Activated CD4-positive, alpha-beta T cell treated with anti-CD3 and anti-CD28 coated beads for 48 hours (primary cell): ENCODE results near the gene NIPA2.

Experiments used
- DNase-seq: peaks from one replicate; pipeline ENCODE4 v3.0.0-alpha.2; 2020

NIPA2 gene

DNA sequence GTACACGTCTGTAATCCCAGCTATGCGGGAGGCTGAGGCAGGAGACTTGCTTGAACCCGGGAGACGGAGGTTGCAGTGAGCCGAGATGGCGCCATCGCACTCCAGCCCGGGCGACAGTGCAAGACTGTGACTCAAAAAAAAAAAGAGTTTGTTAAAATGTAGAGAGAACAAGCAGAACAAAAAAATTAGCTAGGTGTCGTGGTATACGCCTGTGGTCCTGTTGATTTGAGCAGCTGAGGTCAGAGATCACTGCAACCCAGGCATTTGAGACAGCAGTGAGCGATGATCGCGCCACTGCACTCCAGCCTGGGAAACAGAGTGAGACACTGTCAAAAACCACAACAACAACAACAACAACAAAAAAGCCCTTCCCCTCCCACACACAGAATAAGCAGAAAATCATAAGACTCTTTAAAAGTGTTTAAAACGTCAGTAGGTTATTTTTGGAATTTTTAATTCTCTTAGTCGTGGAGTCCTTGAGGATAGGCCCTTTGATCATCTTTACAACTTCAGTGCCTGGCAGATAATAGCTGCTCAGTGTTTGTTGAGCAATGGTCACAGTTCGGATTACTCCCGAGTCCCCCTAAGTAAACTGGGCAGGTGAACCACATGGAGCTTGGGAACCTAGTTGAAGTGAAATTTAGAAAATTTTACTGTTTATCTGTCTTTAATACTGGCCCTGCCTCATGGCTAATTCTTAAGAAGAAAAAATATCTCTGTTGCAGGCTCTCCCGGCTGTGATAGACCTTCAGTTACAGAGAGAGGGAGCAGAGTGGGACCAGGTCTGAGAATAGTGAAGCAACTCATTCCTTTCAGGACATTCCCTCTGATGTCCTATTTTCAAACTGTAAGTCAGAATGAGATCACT, 6.2 kb downstream of the NIPA2 start:
- no peak for DNase-seq

DNA sequence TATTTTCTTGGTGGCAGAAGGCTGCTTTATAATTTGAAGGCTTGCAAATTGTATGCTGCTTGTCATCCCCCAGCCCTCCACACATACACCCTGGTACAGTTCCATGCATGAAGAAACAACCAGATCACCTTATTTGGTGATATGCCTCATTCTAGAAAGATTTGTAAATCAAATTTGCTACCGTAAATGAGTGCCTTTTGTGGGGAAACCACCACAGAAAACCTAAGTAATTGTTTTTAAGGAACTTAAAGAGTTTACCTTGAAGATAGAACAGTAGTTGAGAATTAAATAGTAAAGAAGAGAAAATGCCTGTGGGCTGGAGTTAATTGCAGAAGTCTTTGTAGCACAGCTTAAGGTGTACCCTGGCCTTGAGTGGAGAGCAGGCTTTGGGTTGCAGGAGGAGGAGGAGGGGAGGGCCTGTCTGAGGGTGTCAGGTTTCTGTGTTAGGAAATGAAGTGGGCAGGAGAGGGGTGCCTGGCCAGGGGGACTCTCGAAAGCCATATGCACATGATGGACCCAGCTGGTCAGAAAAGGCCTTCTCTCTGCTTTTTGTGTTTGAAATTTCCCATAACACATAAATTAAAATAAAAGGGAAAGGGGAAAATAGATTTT, 6.9 kb downstream of the NIPA2 start:
- DNase-seq: no peak

- DNase-seq: no peak
Measured at GRCh38 chr15:22846073-22846472, 7.6 kb downstream of the NIPA2 start.

- DNase-seq: no peak
Measured at GRCh38 chr15:22850055-22850454, 11.6 kb downstream of the NIPA2 start.

DNA sequence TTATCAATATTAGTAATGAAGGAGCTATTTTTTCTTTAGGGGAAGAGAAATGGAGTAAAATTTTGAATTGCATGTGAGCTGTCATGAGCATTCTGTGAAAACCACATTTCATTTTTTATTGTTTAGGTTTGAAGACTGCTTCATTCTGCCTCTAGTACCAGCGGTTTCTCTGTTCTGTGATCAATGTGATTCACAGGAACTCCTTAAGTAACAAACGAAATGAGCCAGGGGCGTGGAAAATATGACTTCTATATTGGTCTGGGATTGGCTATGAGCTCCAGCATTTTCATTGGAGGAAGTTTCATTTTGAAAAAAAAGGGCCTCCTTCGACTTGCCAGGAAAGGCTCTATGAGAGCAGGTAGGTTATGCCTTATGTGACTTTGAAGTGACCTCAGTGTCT, 13.0 kb downstream of the NIPA2 start:
- DNase-seq: peak; percentile 26

GRCh38 chr15:22855791-22856190, 17.3 kb downstream of the NIPA2 start:
- no peak for DNase-seq

GRCh38 chr15:22856659-22857058, 18.2 kb downstream of the NIPA2 start:
- DNase-seq: no peak

- no peak for DNase-seq
Measured at GRCh38 chr15:22861161-22861560, 22.7 kb downstream of the NIPA2 start.

DNA sequence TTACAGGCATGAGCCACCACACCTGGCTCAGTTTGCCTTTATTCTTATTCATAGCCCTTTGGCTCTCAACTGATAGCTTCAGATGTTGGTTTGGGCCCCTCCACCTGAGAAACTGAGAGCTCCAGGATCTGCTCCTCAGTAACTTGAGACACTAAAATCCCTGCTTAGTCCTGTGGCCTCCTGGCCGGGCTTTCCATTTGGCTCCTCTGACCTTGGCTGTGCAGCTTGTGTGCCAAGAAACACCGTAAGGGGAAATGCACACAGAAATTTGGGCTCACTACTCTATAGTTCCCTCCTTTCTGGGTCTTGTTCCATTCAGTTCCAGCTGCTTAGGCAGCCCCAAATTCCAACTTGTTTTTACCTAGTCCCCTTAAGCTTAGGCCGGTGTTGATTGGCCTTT, 24.9 kb downstream of the NIPA2 start:
- DNase-seq: no peak

- DNase-seq: no peak
Measured at GRCh38 chr15:22866079-22866478, 27.6 kb downstream of the NIPA2 start.

DNA sequence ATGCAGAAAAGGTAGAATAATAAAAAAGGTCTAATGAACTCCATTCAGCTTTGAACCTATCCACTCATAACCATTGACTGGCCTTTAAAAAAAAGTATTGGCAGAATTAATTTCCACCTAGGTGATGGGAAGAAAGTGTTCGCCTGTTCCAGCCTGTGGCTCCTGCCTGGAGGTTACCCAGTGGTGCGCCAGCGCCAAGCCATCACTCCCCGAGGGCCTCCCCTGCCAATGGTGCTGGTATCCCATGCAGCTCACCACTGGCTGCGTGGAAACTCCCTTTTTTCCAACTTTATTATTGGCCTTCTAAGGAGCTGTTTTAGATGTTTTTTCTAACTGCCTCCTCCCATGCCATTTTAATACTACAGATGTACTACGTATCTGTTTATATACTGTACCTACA, 29.4 kb downstream of the NIPA2 start:
- no peak for DNase-seq

GRCh38 chr15:22868495-22868894, 30.0 kb downstream of the NIPA2 start:
- no peak for DNase-seq

GRCh38 chr15:22868928-22869327, 30.5 kb downstream of the NIPA2 start:
- DNase-seq: no peak

GRCh38 chr15:22869856-22870255, 31.4 kb downstream of the NIPA2 start:
- DNase-seq: no peak

DNA sequence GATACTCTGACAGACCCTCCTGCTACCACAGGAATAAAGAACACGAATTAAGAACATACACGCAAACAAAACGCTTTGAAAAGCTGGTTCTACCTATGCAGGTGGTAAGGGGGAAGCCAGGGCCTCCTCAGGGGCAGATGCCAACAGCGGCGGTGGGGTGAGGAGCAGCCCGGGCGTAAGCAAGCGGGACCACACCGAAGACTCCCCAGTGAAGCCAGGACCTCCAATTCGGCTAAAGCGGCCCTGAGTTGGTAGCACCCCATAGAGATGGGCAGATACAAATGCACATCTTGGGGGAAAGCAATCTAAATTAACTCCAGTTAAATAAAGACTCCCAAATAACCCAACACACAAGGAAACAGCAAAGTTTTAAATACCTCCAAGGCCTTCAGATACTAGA, 32.4 kb downstream of the NIPA2 start:
- DNase-seq: no peak

DNA sequence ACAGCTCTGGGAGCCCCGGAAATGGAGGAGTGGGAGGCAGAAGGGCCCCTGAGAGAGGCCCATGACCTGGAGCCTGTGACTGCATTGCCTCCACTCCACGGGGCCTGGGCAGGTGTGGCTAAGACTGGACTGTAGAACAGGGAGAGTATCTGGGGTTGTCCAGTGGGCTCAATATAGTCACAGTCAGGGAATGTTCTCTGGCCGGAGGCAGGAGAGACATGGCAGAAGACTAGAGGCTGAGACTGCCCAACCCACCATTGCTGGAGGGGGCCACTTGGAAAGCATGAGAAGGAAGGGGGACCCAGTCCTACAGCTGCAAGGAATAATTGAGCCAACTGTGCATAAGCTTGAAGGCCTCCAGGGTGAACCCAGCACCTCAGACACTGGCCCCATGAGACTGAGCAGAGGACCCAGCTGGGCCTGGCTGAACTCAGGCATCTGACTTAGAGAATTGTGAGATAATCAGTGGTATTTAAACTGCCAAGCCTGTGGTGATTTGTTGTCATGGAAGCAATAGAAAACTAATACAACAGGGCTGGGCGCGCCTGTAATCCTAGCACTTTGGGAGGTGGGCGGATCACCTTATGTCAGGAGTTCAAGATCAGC, 33.1 kb downstream of the NIPA2 start:
- DNase-seq: no peak

GRCh38 chr15:22872936-22873701, 34.7 kb downstream of the NIPA2 start:
- DNase-seq: no peak

GRCh38 chr15:22873841-22874240, 35.4 kb downstream of the NIPA2 start:
- no peak for DNase-seq

- no peak for DNase-seq
Measured at GRCh38 chr15:22874256-22874655, 35.8 kb downstream of the NIPA2 start.

DNA sequence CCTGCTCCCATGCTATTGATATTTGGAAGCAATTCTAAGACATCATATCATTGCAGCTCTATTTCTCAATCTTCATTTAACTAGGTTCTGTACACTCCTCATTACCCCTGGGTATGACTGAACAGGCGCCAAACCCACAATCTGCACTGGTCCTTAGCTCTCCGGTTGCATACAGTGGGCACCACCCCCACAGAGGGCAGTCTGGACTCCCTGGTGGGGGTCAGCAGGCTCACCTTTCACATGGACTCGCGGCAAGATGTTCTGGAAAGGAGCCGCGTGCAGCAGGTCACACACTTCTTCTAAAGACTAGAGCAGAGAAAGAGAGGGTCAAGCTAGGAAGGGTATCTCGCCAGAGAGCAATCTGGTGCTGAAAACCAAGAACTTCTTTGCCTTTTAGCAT, 36.5 kb downstream of the NIPA2 start:
- DNase-seq: no peak

DNA sequence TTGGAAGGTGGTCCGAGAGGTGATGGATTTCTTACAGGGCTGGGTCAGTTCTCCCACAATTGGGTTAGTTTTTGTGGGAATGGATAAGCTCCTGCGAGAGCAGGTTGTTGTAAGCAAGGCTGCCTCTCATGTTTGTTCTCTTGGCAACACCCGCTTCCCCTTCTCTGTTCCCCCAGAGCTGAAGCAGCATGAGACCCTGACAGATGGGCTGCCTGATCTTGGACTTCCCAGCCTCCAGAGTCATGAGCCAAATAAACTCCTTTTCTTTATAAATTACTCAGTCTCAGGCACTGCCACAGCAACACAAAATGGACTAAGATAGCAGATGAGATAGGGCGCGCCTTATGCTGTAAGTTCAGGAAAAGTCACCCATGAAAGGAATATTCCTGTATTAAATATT, 38.7 kb downstream of the NIPA2 start:
- no peak for DNase-seq

DNA sequence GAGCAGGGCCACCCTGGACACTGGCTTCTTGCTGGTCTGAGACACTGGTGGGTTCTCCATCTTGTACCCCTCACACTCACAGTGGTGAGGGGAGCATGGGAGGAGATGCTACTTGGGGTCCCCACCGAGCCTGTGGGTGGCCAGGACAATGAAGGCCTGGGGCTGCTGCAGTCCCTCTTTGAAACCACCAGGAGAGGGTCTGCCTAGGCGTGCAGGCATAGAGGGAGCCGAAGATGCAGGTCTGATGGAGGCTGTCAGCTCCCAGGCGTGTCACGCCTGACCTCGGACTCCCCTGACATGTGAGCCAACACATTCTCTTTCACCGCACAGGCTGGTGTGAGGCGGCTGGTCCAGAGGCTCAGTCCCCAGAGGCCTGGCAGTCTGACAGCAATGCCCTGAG, 39.1 kb downstream of the NIPA2 start:
- DNase-seq: no peak

- no peak for DNase-seq
Measured at GRCh38 chr15:22878103-22878502, 39.6 kb downstream of the NIPA2 start.
